Right lobe of liver (tissue), 6 donors: Measurements from ENCODE around the gene SCFD2. TPM values are rescaled to one million over a fixed set of nuclear protein-coding genes. Genes with fewer than 3 reads are reported as not detected.

Experiments
- ATAC-seq, 4 donors: fragments of 200-7000 bp; cut with Tn5 transposase; one replicate each; pipeline ENCODE4 v1.9.1; 2020; ENCODE audit warnings: mild to moderate bottlenecking in 4 of 4, moderate library complexity in 4 of 4
- DNase-seq, 3 donors: peaks; one replicate each; pipeline ENCODE4 v3.0.0-alpha.2; 2020
- H3K27ac ChIP-seq, 3 donors: fragments of 200-600 bp; one replicate each; pipeline ENCODE4 v1.8.0; 2022
- H3K27me3 ChIP-seq, 2 donors: fragments of 200-600 bp; one replicate each; pipeline ENCODE4 v1.8.0; 2022
- H3K36me3 ChIP-seq, 4 donors: fragments of 200-600 bp; sonication (generic) in 1 of 4; one replicate each; pipeline versions ENCODE4 v1.5.1 to v1.8.0; 2017 to 2022; ENCODE audit warnings: control low read depth in 1 of 4
- H3K4me1 ChIP-seq, 4 donors: fragments of 200-600 bp; sonication (generic) in 1 of 4; one replicate each; pipeline versions ENCODE4 v1.5.1 to v1.8.0; 2017 to 2022; ENCODE audit warnings: control low read depth in 1 of 4
- H3K4me3 ChIP-seq, 3 donors: fragments of 200-600 bp; one replicate each; pipeline ENCODE4 v1.8.0; 2022
- H3K9me3 ChIP-seq, 4 donors: fragments of 200-600 bp; sonication (generic) in 1 of 4; one replicate each; pipeline versions ENCODE4 v1.5.1 to v1.8.0; 2017 to 2022; ENCODE audit warnings: control low read depth in 1 of 4
- CTCF ChIP-seq, 4 donors: fragments of 200-600 bp in 3 of 4; fragments of 450-650 bp in 1 of 4; IDR thresholded peaks; one replicate each; pipeline versions ENCODE4 v1.5.1 to v1.8.0; 2016 to 2022; ENCODE audit warnings: antibody characterized with exemption in 4 of 4, mild to moderate bottlenecking in 2 of 4
- POLR2A ChIP-seq: fragments of 450-650 bp; IDR thresholded peaks from one replicate; pipeline ENCODE4 v1.6.1; 2017; ENCODE audit warnings: antibody characterized with exemption, mild to moderate bottlenecking
- WGBS: methylation state at CpG from one replicate; pipeline ENCODE4 v1.1.6; 2018; ENCODE audit warnings: low coverage, low lambda C conversion rate; ENCODE audit not compliant: insufficient coverage; ENCODE audit errors: missing lambda C conversion rate; 5-methylcytosine and 5-hydroxymethylcytosine counted together
- intact Hi-C, 2 donors: fragments of 100-400 bp; cut with DNase I; formaldehyde crosslinking; loops; one replicate each; pipeline versions ENCODE4 v1.11.2 to v1.14.1; 2022
- total RNA-seq, 6 experiments: library from RNA; depleted of rRNA in 2 of 6; stranded (reverse); fragments of >200 nt in 2 of 6; fragmentation: NEBNext Ultra II Directional in 3 of 6; extraction: Animal tissue kit (Norgen Biotek cat#: 25700) in 3 of 6; gene quantifications; one replicate each; pipeline versions ENCODE4 v1.1.0 to v1.2.4, GENCODE V29; 2016 to 2023
- donor health status: DM: no; HTN: yes; CAD: no.
- donor health status: DM: no; HTN: no; CAD: no.
- donor health status: DM: no; HTN: no; CAD: no.
- donor health status: DM: no; HTN: yes; CAD: no.
- donor health status: DM: no; HTN: yes; CAD: no.

Gene SCFD2
- total RNA-seq, 6 experiments from 2014 or later = 7.6 to 17.1 (median 10.3) TPM

- Histone ChIP-seq H3K27ac (no peak overlapping the region), H3K9me3 (no peaks in the 10 kb centered on the region), H3K4me3 (no peak overlapping the region), H3K27me3 (no peaks in the 10 kb centered on the region), H3K36me3 (no peaks in the 10 kb centered on the region), H3K4me1 (peaks cover 0 to 22% (median 0%) of the 10 kb centered on the region in 4 donors)
- peak in 2 of 3 donors; percentile 42 to 77 for DNase-seq
- TF ChIP-seq POLR2A (no peak), CTCF (IDR thresholded peaks at IDR 0.05) (no peak)
- peak; percentile 40 to 72 (median 62) for ATAC-seq
- intact Hi-C loops = no loop called here
- WGBS = 11% methylated on average over 2 of the region's 2 CpGs
Observed at GRCh38 chr4:53128706-53129357, 237.0 kb downstream of the SCFD2 start.

GRCh38 chr4:53128231-53128630 lies 237.6 kb downstream of the SCFD2 start:
- TF ChIP-seq CTCF (IDR thresholded peaks at IDR 0.05) (no peak), POLR2A (no peak)
- Histone ChIP-seq H3K4me3 (no peak overlapping the region), H3K4me1 (peaks cover 0 to 27% (median 0%) of the 10 kb centered on the region in 4 donors), H3K9me3 (no peaks in the 10 kb centered on the region), H3K27me3 (no peaks in the 10 kb centered on the region), H3K36me3 (no peaks in the 10 kb centered on the region), H3K27ac (no peak overlapping the region)
- intact Hi-C loops = no loop called here
- ATAC-seq (no peak), DNase-seq (no peak)
- 88% methylated on average over 4 of the region's 4 CpGs for WGBS

- TF ChIP-seq POLR2A = no peak
- no peak for TF ChIP-seq CTCF (IDR thresholded peaks at IDR 0.05)
- no peak for ATAC-seq
- intact Hi-C loops = no loop called here
- no peak overlapping the region for H3K4me3 ChIP-seq
- H3K36me3 ChIP-seq = no peaks in the 10 kb centered on the region
- WGBS = 100% methylated on average over 5 of the region's 5 CpGs
- no peak for DNase-seq
- no peaks in the 10 kb centered on the region for H3K27me3 ChIP-seq
- peaks cover 0 to 36% (median 3%) of the 10 kb centered on the region in 4 donors for H3K4me1 ChIP-seq
- H3K27ac ChIP-seq = no peak overlapping the region
- no peaks in the 10 kb centered on the region for H3K9me3 ChIP-seq
Observed at GRCh38 chr4:53127365-53127764, 238.5 kb downstream of the SCFD2 start.

- Histone ChIP-seq H3K27me3 (no peaks in the 10 kb centered on the region), H3K27ac (no peak overlapping the region), H3K4me3 (no peak overlapping the region), H3K9me3 (no peaks in the 10 kb centered on the region), H3K36me3 (no peaks in the 10 kb centered on the region), H3K4me1 (peaks cover 0 to 48% (median 8%) of the 10 kb centered on the region in 4 donors)
- intact Hi-C loops = no loop called here
- WGBS = 76% methylated on average over 4 of the region's 5 CpGs
- TF ChIP-seq POLR2A (no peak), CTCF (IDR thresholded peaks at IDR 0.05) (no peak)
- no peak for ATAC-seq
- DNase-seq = no peak
Observed at GRCh38 chr4:53126099-53126498, 239.8 kb downstream of the SCFD2 start.
